Fibroblast of lung (primary cell): ENCODE results near the gene THOC5. TPM values are rescaled to one million over a fixed set of nuclear protein-coding genes. Genes with fewer than 3 reads are reported as not detected.

Experiments used
- DNase-seq, 2 donors: peaks; one replicate each; pipeline versions ENCODE4 v3.0.0 to v3.0.0-alpha.2; 2010; ENCODE audit warnings: low read depth in 2 of 2
- H2AFZ ChIP-seq: 2 replicates; pipeline ENCODE4 v1.5.1; 2012; ENCODE audit warnings: low read length, control low read depth, inconsistent platforms
- H3K27ac ChIP-seq: 2 replicates; pipeline ENCODE4 v1.5.1; 2011; ENCODE audit warnings: low read length, control low read depth; ENCODE audit not compliant: insufficient read depth
- H3K27me3 ChIP-seq: 2 replicates; pipeline ENCODE4 v1.5.1; 2011; ENCODE audit warnings: mild to moderate bottlenecking, low read length; ENCODE audit not compliant: control insufficient read depth, insufficient read depth
- H3K36me3 ChIP-seq: 2 replicates; pipeline ENCODE4 v1.5.1; 2011; ENCODE audit warnings: low read length; ENCODE audit not compliant: control insufficient read depth, insufficient read depth
- H3K4me1 ChIP-seq: 2 replicates; pipeline ENCODE4 v1.5.1; 2011; ENCODE audit warnings: low read length; ENCODE audit not compliant: control insufficient read depth, insufficient read depth; ENCODE audit errors: extremely low read depth
- H3K4me2 ChIP-seq: 2 replicates; pipeline ENCODE4 v1.5.1; 2011; ENCODE audit warnings: low read length, control low read depth; ENCODE audit not compliant: insufficient read depth; ENCODE audit errors: extremely low read depth
- H3K4me3 ChIP-seq, 4 experiments: fragments of 200-600 bp in 1 of 4; sonication (generic) in 1 of 4; replicated peaks in 1 of 4; 2 replicates each; pipeline ENCODE4 v1.5.1; 2011 to 2016; ENCODE audit warnings: low read length in 4 of 4, low read depth in 3 of 4, mild to moderate bottlenecking in 3 of 4, control low read depth in 2 of 4, inconsistent platforms in 1 of 4, mixed read lengths in 1 of 4; ENCODE audit not compliant: insufficient read depth in 1 of 4; ENCODE audit errors: control extremely low read depth in 1 of 4
- H3K79me2 ChIP-seq: 2 replicates; pipeline ENCODE4 v1.5.1; 2012; ENCODE audit warnings: mild to moderate bottlenecking, low read length, inconsistent platforms; ENCODE audit not compliant: control insufficient read depth, insufficient read depth
- H3K9ac ChIP-seq: 2 replicates; pipeline ENCODE4 v1.5.1; 2011; ENCODE audit warnings: mild to moderate bottlenecking, low read length, control low read depth; ENCODE audit not compliant: insufficient read depth
- H3K9me3 ChIP-seq: 2 replicates; pipeline ENCODE4 v1.5.1; 2012; ENCODE audit warnings: low read depth, low read length; ENCODE audit not compliant: control insufficient read depth, insufficient read depth
- H4K20me1 ChIP-seq: 2 replicates; pipeline ENCODE4 v1.5.1; 2011; ENCODE audit warnings: low read length; ENCODE audit not compliant: control insufficient read depth, insufficient read depth; ENCODE audit errors: extremely low read depth
- CTCF ChIP-seq, 2 donors: IDR thresholded peaks in 1 of 2; conservative IDR thresholded peaks in 1 of 2; 1 replicate in 1 of 2; 2 replicates in 1 of 2; pipeline ENCODE4 v1.5.1; 2011 to 2012; ENCODE audit warnings: low read length in 2 of 2, control low read depth in 1 of 2, inconsistent platforms in 1 of 2, low read depth in 1 of 2, mild to moderate bottlenecking in 1 of 2
- EZH2 ChIP-seq: IDR thresholded peaks from 2 replicates; pipeline ENCODE4 v1.5.1; 2012; ENCODE audit warnings: low read length, control low read depth, mild to moderate bottlenecking; ENCODE audit errors: missing control alignments
- polyA plus RNA-seq, 2 donors: library from polyadenylated mRNA; depleted of rRNA in 1 of 2; stranded (reverse) in 1 of 2; unstranded in 1 of 2; fragments of >200 nt; gene quantifications; 2 replicates each; pipeline ENCODE4 v1.2.1, GENCODE V29; 2011 to 2012; ENCODE audit warnings: missing spikeins in 1 of 2
- total RNA-seq: library from RNA; depleted of rRNA; stranded (reverse); fragments of >200 nt; gene quantifications from 2 replicates; pipeline ENCODE4 v1.2.1, GENCODE V29; 2014

Gene THOC5
- total and polyA plus RNA-seq, 2 donors (not counting 1 experiment from before 2014, with no cell fraction given): 52.8 to 60.7 TPM

GRCh38 chr22:29563652-29564460, 10.3 kb upstream of the THOC5 start:
- TF ChIP-seq EZH2: no peak
- TF ChIP-seq CTCF (conservative IDR thresholded peaks at IDR 0.05 in 1 of 2, IDR thresholded peaks at IDR 0.05 in 1 of 2; ENCODE audit: low read depth in 1 of 2, low read length in 2 of 2): no peak
- H3K9ac ChIP-seq: no peak overlapping the region
- DNase-seq: no peak
- no peaks in the 10 kb centered on the region for H3K9me3 ChIP-seq
- no peak overlapping the region for H3K4me2 ChIP-seq
- H3K4me1 ChIP-seq: no peaks in the 10 kb centered on the region
- no peak overlapping the region for H2AFZ ChIP-seq
- peaks cover 3% of the 10 kb centered on the region for H3K36me3 ChIP-seq
- H3K79me2 ChIP-seq: no peaks in the 10 kb centered on the region
- H4K20me1 ChIP-seq: no peaks in the 10 kb centered on the region
- H3K27ac ChIP-seq: no peak overlapping the region
- H3K4me3 ChIP-seq: no peak overlapping the region
- H3K27me3 ChIP-seq: no peaks in the 10 kb centered on the region

GRCh38 chr22:29559853-29560252, 6.3 kb upstream of the THOC5 start:
- TF ChIP-seq EZH2 (no peak), CTCF (conservative IDR thresholded peaks at IDR 0.05 in 1 of 2, IDR thresholded peaks at IDR 0.05 in 1 of 2; ENCODE audit: low read depth in 1 of 2, low read length in 2 of 2) (no peak)
- no peaks in the 10 kb centered on the region for H4K20me1 ChIP-seq
- H3K27ac ChIP-seq: no peak overlapping the region
- H3K9ac ChIP-seq: no peak overlapping the region
- no peak overlapping the region for H3K4me3 ChIP-seq
- H2AFZ ChIP-seq: no peak overlapping the region
- H3K9me3 ChIP-seq: no peaks in the 10 kb centered on the region
- H3K36me3 ChIP-seq: peaks cover 6% of the 10 kb centered on the region
- no peaks in the 10 kb centered on the region for H3K4me1 ChIP-seq
- H3K4me2 ChIP-seq: no peak overlapping the region
- H3K27me3 ChIP-seq: no peaks in the 10 kb centered on the region
- H3K79me2 ChIP-seq: no peaks in the 10 kb centered on the region
- DNase-seq: no peak

- TF ChIP-seq EZH2 (no peak), CTCF (conservative IDR thresholded peaks at IDR 0.05 in 1 of 2, IDR thresholded peaks at IDR 0.05 in 1 of 2; ENCODE audit: low read depth in 1 of 2, low read length in 2 of 2) (no peak)
- no peak overlapping the region for H3K4me3 ChIP-seq
- H3K4me1 ChIP-seq: peaks cover 3% of the 10 kb centered on the region
- no peak overlapping the region for H3K9ac ChIP-seq
- no peak overlapping the region for H2AFZ ChIP-seq
- DNase-seq: no peak
- peaks cover 8% of the 10 kb centered on the region for H3K36me3 ChIP-seq
- H4K20me1 ChIP-seq: no peaks in the 10 kb centered on the region
- no peaks in the 10 kb centered on the region for H3K79me2 ChIP-seq
- H3K27ac ChIP-seq: no peak overlapping the region
- no peak overlapping the region for H3K4me2 ChIP-seq
- no peaks in the 10 kb centered on the region for H3K9me3 ChIP-seq
- no peaks in the 10 kb centered on the region for H3K27me3 ChIP-seq
Measured at GRCh38 chr22:29559030-29559429, 5.5 kb upstream of the THOC5 start.
